ENCODE results near the gene TXNDC17.

- TF ChIP-seq, protein P1, sequence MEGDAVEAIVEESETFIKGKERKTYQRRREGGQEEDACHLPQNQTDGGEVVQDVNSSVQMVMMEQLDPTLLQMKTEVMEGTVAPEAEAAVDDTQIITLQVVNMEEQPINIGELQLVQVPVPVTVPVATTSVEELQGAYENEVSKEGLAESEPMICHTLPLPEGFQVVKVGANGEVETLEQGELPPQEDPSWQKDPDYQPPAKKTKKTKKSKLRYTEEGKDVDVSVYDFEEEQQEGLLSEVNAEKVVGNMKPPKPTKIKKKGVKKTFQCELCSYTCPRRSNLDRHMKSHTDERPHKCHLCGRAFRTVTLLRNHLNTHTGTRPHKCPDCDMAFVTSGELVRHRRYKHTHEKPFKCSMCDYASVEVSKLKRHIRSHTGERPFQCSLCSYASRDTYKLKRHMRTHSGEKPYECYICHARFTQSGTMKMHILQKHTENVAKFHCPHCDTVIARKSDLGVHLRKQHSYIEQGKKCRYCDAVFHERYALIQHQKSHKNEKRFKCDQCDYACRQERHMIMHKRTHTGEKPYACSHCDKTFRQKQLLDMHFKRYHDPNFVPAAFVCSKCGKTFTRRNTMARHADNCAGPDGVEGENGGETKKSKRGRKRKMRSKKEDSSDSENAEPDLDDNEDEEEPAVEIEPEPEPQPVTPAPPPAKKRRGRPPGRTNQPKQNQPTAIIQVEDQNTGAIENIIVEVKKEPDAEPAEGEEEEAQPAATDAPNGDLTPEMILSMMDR (IDR thresholded peaks at IDR 0.05; ENCODE audit: low read depth, low read length): no peak
- TF ChIP-seq POLR2A (IDR thresholded peaks at IDR 0.05; ENCODE audit: extremely low read depth, insufficient read length): no peak
These were observed 37.0 kb upstream of the TXNDC17 start for GRCh38 chr17:6603744-6604325.

Measured in NB4 (cell line).